Heart right ventricle (tissue), 16 donors: Measurements from ENCODE around the gene SPNS3. TPM values are rescaled to one million over a fixed set of nuclear protein-coding genes. Genes with fewer than 3 reads are reported as not detected.

Experiments used
- ATAC-seq, 8 donors: fragments of 200-7000 bp; cut with Tn5 transposase; one replicate each; pipeline ENCODE4 v1.9.1; 2020; ENCODE audit warnings: mild to moderate bottlenecking in 8 of 8, moderate library complexity in 8 of 8, moderate number of reproducible peaks in 1 of 8
- DNase-seq, 2 donors: peaks; one replicate each; pipeline ENCODE4 v3.0.0-alpha.2; 2020
- H3K27ac ChIP-seq, 10 donors: fragments of 200-600 bp; sonication (generic) in 2 of 10; one replicate each; pipeline versions ENCODE4 v1.5.0 to v1.8.0; 2020 to 2022; ENCODE audit warnings: mild to moderate bottlenecking in 3 of 10
- H3K27me3 ChIP-seq, 7 donors: fragments of 200-600 bp; one replicate each; pipeline ENCODE4 v1.8.0; 2021 to 2022; ENCODE audit warnings: mild to moderate bottlenecking in 2 of 7
- H3K36me3 ChIP-seq, 9 donors: fragments of 200-600 bp; sonication (generic) in 1 of 9; one replicate each; pipeline versions ENCODE4 v1.5.0 to v1.8.0; 2020 to 2022; ENCODE audit warnings: mild to moderate bottlenecking in 2 of 9
- H3K4me1 ChIP-seq, 9 donors: fragments of 200-600 bp; sonication (generic) in 1 of 9; one replicate each; pipeline versions ENCODE4 v1.5.0 to v1.8.0; 2020 to 2022; ENCODE audit warnings: mild to moderate bottlenecking in 4 of 9
- H3K4me3 ChIP-seq, 10 donors: fragments of 200-600 bp; sonication (generic) in 2 of 10; one replicate each; pipeline versions ENCODE4 v1.5.0 to v1.8.0; 2020 to 2022; ENCODE audit warnings: mild to moderate bottlenecking in 7 of 10, moderate library complexity in 2 of 10
- H3K9me3 ChIP-seq, 11 donors: fragments of 200-600 bp in 10 of 11; sonication (generic) in 2 of 11; one replicate each; pipeline versions ENCODE4 v1.5.0 to v1.8.0; 2013 to 2022; ENCODE audit warnings: mild to moderate bottlenecking in 2 of 11, control low read depth in 1 of 11, moderate library complexity in 1 of 11
- CTCF ChIP-seq, 9 donors: fragments of 200-600 bp; sonication (generic) in 2 of 9; IDR thresholded peaks; one replicate each; pipeline versions ENCODE4 v1.5.0 to v1.8.0; 2021 to 2022; ENCODE audit warnings: antibody characterized with exemption in 9 of 9, mild to moderate bottlenecking in 5 of 9, moderate library complexity in 1 of 9
- WGBS, 2 donors: extraction: QIAGEN DNeasy Blood & Tissue Kit; methylation state at CpG; one replicate each; pipeline ENCODE4 v1.1.7; 2013; ENCODE audit warnings: inconsistent platforms in 1 of 2; 5-methylcytosine and 5-hydroxymethylcytosine counted together
- intact Hi-C, 10 donors: fragments of 100-400 bp; cut with DNase I; formaldehyde crosslinking; loops; one replicate each; pipeline versions ENCODE4 v1.11.1 to v1.14.2; 2022
- polyA plus RNA-seq, 2 donors: library from polyadenylated mRNA; stranded (reverse); fragments of 200-250 nt; gene quantifications; one replicate each; pipeline ENCODE4 v1.2.3, GENCODE V29; 2013
- total RNA-seq, 10 donors: library from RNA; stranded (reverse); fragmentation: NEBNext Ultra II Directional in 3 of 10; extraction: Animal tissue kit (Norgen Biotek cat#: 25700) in 3 of 10; gene quantifications; one replicate each; pipeline versions ENCODE4 v1.2.1 to v1.2.4, GENCODE V29; 2021 to 2023
- donor health status: Arrhythmogenic right ventricular cardiomyopathy.
- donor health status: ischemic (EF 13 %, LVEDD 7.1; RV severe dilation, severe dysfunction).
- donor health status: healthy with polysubstance abuse.
- donor health status: DM: no; HTN: yes; CAD: no.
- donor health status: DM: no; HTN: no; CAD: no.
- donor health status: ischemic (EF 25% LVEDD 6.9; RV normal size, moderate dysfunction).
- donor health status: ischemic (EF 25% LVEDD 5.7; RV mildly dilated, moderate dysfunction).
- donor health status: healthy.
- donor health status: DM: yes; HTN: yes; CAD: no.
- donor health status: Ischemic cardiomyopathy.
- donor health status: ischemic (EF 35%, LVEDD 5.7; RV mildly dilated, moderate dysfunction).
- donor health status: nonischemic (EF 11% LVEDD 7.7; RV severe dilation, severe dysfunction).
- donor health status: DM: yes; HTN: yes; CAD: no.
- donor health status: PGD.
- donor health status: ischemic (EF 29% LVEDD 5.4; RV normal size, mild dysfunction).
- donor health status: nonischemic (EF 23%, LVEDD 6.1; RV moderate dilation, normal function).

Gene SPNS3
- total and polyA plus RNA-seq, 12 donors = 0.13 to 4.2 (median 0.89) TPM; not detected in 1

- DNase-seq (no peak), ATAC-seq (no peak)
- H3K27me3 ChIP-seq = no peaks in the 10 kb centered on the region
- H3K36me3 ChIP-seq = no peaks in the 10 kb centered on the region
- no peak for TF ChIP-seq CTCF (IDR thresholded peaks at IDR 0.05)
- no peak overlapping the region for H3K4me3 ChIP-seq
- WGBS, 2 donors = 84 to 90% methylated on average over 8 of the region's 8 CpGs
- no peaks in the 10 kb centered on the region for H3K9me3 ChIP-seq
- H3K4me1 ChIP-seq = peaks cover 0 to 2% (median 0%) of the 10 kb centered on the region in 9 donors
- no peak overlapping the region for H3K27ac ChIP-seq
- intact Hi-C loops = no loop called here
These were observed 25.9 kb upstream of the SPNS3 start for GRCh38 chr17:4407851-4408250.

DNA sequence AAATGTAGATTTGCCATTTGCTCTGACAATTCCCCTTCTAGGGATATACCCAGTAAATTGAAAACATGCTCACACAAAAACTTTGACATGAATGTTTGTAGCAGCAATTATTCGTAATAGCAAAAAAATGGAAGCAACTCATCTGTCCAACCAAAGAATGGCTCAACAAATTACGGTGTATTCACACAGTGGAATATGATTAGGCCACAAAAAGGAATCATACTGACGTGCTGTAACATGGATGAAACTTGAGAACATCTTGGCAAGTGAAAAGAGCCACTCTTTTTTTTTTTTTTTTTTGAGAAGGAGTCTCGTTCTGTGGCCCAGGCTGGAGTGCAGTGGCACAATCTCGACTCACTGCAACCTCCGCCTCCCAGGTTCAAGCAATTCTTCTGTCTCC lies 24.1 kb upstream of the SPNS3 start:
- Histone ChIP-seq H3K4me1 (peaks cover 0 to 7% (median 0%) of the 10 kb centered on the region in 9 donors), H3K27ac (no peak overlapping the region), H3K36me3 (no peaks in the 10 kb centered on the region), H3K9me3 (no peaks in the 10 kb centered on the region), H3K4me3 (no peak overlapping the region), H3K27me3 (no peaks in the 10 kb centered on the region)
- intact Hi-C loops = loop anchor here in 8 of 10 donors (5.0 to 10.0 kb wide), 3 partner anchors 192 to 335 kb away; no protein-coding TSS in a partner anchor
- no peak for DNase-seq
- no peak for ATAC-seq
- WGBS, 2 donors = 72 to 73% methylated on average over 6 of the region's 6 CpGs
- no peak for TF ChIP-seq CTCF (IDR thresholded peaks at IDR 0.05)

DNA sequence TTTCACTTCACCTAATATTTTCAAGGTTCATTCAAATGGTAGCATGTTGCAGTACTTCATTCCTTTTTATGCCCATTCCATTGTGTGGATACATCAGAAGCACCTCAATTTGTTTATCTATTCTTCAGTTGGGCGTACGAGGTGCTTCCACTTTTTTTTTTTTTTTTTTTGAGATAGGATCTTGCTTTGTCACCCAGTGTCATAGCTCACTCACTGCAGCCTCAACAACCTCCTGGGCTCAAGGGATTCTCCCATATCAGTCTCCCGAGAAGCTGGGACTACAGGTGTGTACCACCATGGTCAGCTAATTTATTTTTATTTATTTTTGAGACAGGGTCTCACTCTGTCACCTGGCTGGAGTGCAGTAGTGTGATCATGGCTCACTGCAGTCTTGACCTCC lies 22.5 kb upstream of the SPNS3 start:
- intact Hi-C loops = loop anchor here in 8 of 10 donors (5.0 to 10.0 kb wide), 3 partner anchors 194 to 336 kb away; no protein-coding TSS in a partner anchor
- Histone ChIP-seq H3K4me1 (peaks cover 0 to 7% (median 0%) of the 10 kb centered on the region in 9 donors), H3K9me3 (no peaks in the 10 kb centered on the region), H3K36me3 (no peaks in the 10 kb centered on the region), H3K4me3 (no peak overlapping the region), H3K27ac (no peak overlapping the region), H3K27me3 (no peaks in the 10 kb centered on the region)
- DNase-seq = no peak
- WGBS, 2 donors = 82 to 87% methylated on average over 3 of the region's 3 CpGs
- TF ChIP-seq CTCF (IDR thresholded peaks at IDR 0.05) = no peak
- ATAC-seq = no peak

GRCh38 chr17:4412933-4413831 lies 20.6 kb upstream of the SPNS3 start:
- DNase-seq (peak; percentile 93 to 95), ATAC-seq (peak; percentile 95 to 99 (median 97))
- H3K9me3 ChIP-seq = no peaks in the 10 kb centered on the region
- WGBS, 2 donors = 33 to 37% methylated on average over 27 of the region's 27 CpGs
- H3K4me3 ChIP-seq = peak overlapping the region in 1 of 10 donors; percentile 9
- no peak overlapping the region for H3K27ac ChIP-seq
- no peaks in the 10 kb centered on the region for H3K27me3 ChIP-seq
- peak; percentile 84 to 92 (median 89) for TF ChIP-seq CTCF (IDR thresholded peaks at IDR 0.05)
- intact Hi-C loops = loop anchor here (1.0 to 10.0 kb wide), 6 partner anchors 196 to 338 kb away; no protein-coding TSS in a partner anchor
- no peaks in the 10 kb centered on the region for H3K36me3 ChIP-seq
- H3K4me1 ChIP-seq = peaks cover 0 to 7% (median 0%) of the 10 kb centered on the region in 9 donors
